KBM-7 (cell line): ENCODE measurements around the gene NALCN.

ENCODE experiments used
- DNase-seq: peaks from one replicate; pipeline ENCODE4 v3.0.0-alpha.2; 2015
- in situ Hi-C: fragments of 300-500 bp; cut with MboI; formaldehyde crosslinking; loops from 2 replicates; pipeline ENCODE4 v1.14.3; 2020; ENCODE audit warnings: low sequenced_read_pairs, low pct_unique_long_range_greater_than_20kb, mixed read lengths

Gene NALCN

GRCh38 chr13:101013245-101013644, 403.1 kb downstream of the NALCN start:
- in situ Hi-C loops, result no loop called here
- no peak for DNase-seq

DNA sequence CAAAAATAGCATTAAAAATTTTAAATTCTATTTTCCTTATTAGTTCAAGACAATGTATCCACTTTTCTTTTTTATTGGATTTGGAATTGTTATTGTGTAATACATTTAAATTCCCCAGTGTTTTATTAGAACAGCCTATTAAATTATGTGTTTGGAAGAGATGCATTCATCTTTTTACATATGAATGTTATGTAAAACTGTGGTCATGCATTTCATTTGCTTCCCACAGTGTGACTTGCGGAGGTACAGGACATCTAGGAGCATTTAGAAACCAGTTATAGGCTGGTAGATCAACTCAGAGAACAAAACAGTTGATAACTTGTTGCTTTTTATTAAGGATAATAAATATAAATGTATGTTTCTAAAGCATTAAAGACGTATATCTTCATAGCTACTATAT, 406.2 kb downstream of the NALCN start:
- no peak for DNase-seq
- in situ Hi-C loops, result no loop called here

DNA sequence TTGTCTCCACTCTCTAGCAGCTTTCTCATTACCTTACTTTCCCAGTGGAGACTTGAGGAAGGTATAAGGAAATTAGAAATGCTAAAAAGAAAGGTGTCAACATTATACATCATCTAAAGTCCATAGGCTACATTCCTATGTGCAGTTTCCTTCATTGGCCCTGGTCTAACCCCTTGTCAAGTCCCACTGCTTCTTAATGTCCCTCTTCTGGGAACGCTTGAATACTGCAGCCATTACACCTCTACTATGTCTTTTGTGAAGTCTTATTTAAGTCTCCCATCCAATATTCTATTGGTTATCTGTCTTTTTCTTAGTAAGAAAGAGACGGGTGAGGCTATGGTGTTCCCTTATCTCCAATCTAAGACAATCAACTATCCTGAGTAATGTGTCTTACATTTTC, 409.1 kb downstream of the NALCN start:
- in situ Hi-C loops, result no loop called here
- no peak for DNase-seq
